ENCODE measurements around the gene CELSR1.

DNA sequence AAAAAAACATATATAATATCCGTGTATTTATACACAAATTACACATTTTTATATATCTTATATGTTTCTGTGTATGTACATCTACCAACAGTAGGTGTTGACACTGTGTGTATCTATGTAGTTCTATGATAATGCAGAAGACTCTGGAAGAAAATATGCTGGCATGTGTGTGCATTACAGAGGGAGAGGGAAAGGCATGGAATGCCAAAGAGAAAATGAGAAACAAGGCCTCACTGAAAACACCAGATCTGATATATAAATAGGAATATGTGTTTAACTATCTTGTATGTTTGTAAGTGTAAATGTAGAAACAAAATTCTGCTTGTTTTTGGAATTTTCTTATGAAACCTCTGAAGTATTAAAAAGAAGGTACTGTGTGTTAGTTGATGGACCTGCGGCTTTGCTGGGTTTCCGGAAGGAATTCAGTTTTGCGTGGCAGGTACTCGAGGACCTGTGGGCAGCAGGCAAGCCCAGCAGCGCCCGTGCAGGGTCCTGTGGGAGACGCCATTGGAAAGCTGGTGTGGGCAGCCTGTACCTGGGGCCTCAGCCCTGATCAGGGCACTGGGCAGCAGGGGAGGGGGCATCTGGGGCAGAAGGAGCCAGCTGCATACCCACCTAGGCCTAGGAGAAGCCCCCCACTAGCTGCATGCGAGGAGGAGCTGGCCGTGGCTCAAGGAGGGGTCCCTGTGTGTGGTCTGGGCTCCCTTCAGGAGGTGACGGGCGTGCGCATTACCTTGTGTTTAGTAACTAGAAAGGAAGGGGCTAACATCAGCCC lies 209.5 kb downstream of the CELSR1 start:
- TF ChIP-seq, protein P1, sequence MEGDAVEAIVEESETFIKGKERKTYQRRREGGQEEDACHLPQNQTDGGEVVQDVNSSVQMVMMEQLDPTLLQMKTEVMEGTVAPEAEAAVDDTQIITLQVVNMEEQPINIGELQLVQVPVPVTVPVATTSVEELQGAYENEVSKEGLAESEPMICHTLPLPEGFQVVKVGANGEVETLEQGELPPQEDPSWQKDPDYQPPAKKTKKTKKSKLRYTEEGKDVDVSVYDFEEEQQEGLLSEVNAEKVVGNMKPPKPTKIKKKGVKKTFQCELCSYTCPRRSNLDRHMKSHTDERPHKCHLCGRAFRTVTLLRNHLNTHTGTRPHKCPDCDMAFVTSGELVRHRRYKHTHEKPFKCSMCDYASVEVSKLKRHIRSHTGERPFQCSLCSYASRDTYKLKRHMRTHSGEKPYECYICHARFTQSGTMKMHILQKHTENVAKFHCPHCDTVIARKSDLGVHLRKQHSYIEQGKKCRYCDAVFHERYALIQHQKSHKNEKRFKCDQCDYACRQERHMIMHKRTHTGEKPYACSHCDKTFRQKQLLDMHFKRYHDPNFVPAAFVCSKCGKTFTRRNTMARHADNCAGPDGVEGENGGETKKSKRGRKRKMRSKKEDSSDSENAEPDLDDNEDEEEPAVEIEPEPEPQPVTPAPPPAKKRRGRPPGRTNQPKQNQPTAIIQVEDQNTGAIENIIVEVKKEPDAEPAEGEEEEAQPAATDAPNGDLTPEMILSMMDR (conservative IDR thresholded peaks at IDR 0.05 in 1 of 2, IDR thresholded peaks at IDR 0.05 in 1 of 2; ENCODE audit: low read depth in 1 of 2, low read length in 2 of 2), result no peak
- TF ChIP-seq EZH2 (IDR thresholded peaks at IDR 0.05; ENCODE audit: low read length, missing control alignments), result no peak
